Ishikawa (cell line): Measurements from ENCODE around the gene GNPDA2.

ENCODE experiments used
- CEBPB ChIP-seq: IDR thresholded peaks from 2 replicates; pipeline ENCODE4 v1.6.1; 2012
- CREB1 ChIP-seq: IDR thresholded peaks from 2 replicates; pipeline ENCODE4 v1.6.1; 2012; ENCODE audit warnings: low read depth
- EGR1 ChIP-seq: IDR thresholded peaks from 2 replicates; pipeline ENCODE4 v1.6.1; 2012
- EP300 ChIP-seq: IDR thresholded peaks from 2 replicates; pipeline ENCODE4 v1.6.1; 2012; ENCODE audit warnings: borderline replicate concordance
- FOXM1 ChIP-seq: IDR thresholded peaks from 2 replicates; pipeline ENCODE4 v1.6.1; 2012; ENCODE audit warnings: low read depth, borderline replicate concordance
- NFIC ChIP-seq: IDR thresholded peaks from 2 replicates; pipeline ENCODE4 v1.6.1; 2012
- RAD21 ChIP-seq: IDR thresholded peaks from 2 replicates; pipeline ENCODE4 v1.6.1; 2012; ENCODE audit warnings: low read depth
- TAF1 ChIP-seq: IDR thresholded peaks from 2 replicates; pipeline ENCODE4 v1.6.1; 2012; ENCODE audit warnings: low read depth, mild to moderate bottlenecking
- TCF12 ChIP-seq: IDR thresholded peaks from 2 replicates; pipeline ENCODE4 v1.6.1; 2012; ENCODE audit warnings: low read depth
- TEAD4 ChIP-seq: IDR thresholded peaks from 2 replicates; pipeline ENCODE4 v1.6.1; 2012
- YY1 ChIP-seq: IDR thresholded peaks from 2 replicates; pipeline ENCODE4 v1.6.1; 2012; ENCODE audit warnings: low read depth
- ZBTB7A ChIP-seq: IDR thresholded peaks from 2 replicates; pipeline ENCODE4 v1.6.1; 2012; ENCODE audit warnings: low read depth
- TF ChIP-seq, protein P1 (sequence below): IDR thresholded peaks from 2 replicates; pipeline ENCODE4 v1.6.1; 2012
- TF ChIP-seq, protein P2 (sequence below): IDR thresholded peaks from 2 replicates; pipeline ENCODE4 v1.6.1; 2012
- TF ChIP-seq, protein P3 (sequence below): IDR thresholded peaks from 2 replicates; pipeline ENCODE4 v1.6.1; 2012; ENCODE audit warnings: low read depth, mild to moderate bottlenecking

The GNPDA2 gene

DNA sequence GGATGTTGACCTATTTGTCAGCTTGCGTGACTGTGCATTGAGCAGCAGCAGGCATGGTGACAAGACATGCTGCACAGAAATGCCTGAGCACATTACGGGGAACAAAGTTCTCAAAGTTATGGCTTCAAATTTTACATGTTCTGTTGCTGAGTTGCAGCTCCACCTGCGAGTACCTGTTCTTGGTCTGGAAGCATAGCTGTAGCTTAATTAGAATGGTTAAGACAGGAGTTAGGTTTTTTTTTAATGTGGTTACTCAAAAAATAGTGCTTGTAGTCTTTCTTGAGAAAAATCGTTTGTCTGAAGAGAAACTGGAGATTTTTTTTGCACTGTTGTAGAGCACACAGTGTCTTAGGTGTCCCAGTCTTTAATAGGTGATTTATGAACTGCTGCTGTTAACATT, 38.8 kb upstream of the GNPDA2 start:
- TF ChIP-seq NFIC (no peak), TEAD4 (no peak), CEBPB (no peak), TAF1 (no peak), ZBTB7A (no peak), FOXM1 (no peak), TCF12 (no peak), EP300 (no peak), RAD21 (no peak), YY1 (no peak), CREB1 (no peak), EGR1 (no peak)
- TF ChIP-seq, protein P1, sequence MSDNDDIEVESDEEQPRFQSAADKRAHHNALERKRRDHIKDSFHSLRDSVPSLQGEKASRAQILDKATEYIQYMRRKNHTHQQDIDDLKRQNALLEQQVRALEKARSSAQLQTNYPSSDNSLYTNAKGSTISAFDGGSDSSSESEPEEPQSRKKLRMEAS: no peak
- TF ChIP-seq, protein P2, sequence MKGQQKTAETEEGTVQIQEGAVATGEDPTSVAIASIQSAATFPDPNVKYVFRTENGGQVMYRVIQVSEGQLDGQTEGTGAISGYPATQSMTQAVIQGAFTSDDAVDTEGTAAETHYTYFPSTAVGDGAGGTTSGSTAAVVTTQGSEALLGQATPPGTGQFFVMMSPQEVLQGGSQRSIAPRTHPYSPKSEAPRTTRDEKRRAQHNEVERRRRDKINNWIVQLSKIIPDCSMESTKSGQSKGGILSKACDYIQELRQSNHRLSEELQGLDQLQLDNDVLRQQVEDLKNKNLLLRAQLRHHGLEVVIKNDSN: no peak
- TF ChIP-seq, protein P3, sequence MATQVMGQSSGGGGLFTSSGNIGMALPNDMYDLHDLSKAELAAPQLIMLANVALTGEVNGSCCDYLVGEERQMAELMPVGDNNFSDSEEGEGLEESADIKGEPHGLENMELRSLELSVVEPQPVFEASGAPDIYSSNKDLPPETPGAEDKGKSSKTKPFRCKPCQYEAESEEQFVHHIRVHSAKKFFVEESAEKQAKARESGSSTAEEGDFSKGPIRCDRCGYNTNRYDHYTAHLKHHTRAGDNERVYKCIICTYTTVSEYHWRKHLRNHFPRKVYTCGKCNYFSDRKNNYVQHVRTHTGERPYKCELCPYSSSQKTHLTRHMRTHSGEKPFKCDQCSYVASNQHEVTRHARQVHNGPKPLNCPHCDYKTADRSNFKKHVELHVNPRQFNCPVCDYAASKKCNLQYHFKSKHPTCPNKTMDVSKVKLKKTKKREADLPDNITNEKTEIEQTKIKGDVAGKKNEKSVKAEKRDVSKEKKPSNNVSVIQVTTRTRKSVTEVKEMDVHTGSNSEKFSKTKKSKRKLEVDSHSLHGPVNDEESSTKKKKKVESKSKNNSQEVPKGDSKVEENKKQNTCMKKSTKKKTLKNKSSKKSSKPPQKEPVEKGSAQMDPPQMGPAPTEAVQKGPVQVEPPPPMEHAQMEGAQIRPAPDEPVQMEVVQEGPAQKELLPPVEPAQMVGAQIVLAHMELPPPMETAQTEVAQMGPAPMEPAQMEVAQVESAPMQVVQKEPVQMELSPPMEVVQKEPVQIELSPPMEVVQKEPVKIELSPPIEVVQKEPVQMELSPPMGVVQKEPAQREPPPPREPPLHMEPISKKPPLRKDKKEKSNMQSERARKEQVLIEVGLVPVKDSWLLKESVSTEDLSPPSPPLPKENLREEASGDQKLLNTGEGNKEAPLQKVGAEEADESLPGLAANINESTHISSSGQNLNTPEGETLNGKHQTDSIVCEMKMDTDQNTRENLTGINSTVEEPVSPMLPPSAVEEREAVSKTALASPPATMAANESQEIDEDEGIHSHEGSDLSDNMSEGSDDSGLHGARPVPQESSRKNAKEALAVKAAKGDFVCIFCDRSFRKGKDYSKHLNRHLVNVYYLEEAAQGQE: no peak

DNA sequence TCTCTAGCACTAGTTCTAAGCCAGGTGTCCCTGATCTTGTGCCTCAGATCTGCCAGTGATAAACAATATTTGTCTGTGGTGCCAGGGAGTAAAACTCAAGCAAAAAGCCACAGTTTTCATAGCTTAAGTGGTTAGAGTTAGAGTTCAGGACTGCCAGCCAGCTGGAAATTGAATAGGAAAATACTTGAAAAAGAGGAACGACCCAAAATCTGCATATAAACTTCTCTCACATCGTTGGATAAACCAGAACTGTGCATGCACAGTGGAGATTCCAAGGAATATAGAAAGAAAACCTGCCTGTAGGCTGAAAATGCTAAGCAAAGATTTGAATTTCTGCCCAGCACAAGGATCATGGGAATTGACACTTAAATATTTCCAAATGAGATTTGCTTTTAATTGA, 35.0 kb upstream of the GNPDA2 start:
- TF ChIP-seq, protein P2: no peak
- no peak for TF ChIP-seq CREB1
- TF ChIP-seq EGR1: no peak
- no peak for TF ChIP-seq TCF12
- TF ChIP-seq, protein P3: no peak
- no peak for TF ChIP-seq EP300
- no peak for TF ChIP-seq TEAD4
- TF ChIP-seq TAF1: no peak
- no peak for TF ChIP-seq ZBTB7A
- TF ChIP-seq, protein P1: no peak
- no peak for TF ChIP-seq FOXM1
- TF ChIP-seq YY1: no peak
- no peak for TF ChIP-seq RAD21
- no peak for TF ChIP-seq NFIC
- TF ChIP-seq CEBPB: no peak

DNA sequence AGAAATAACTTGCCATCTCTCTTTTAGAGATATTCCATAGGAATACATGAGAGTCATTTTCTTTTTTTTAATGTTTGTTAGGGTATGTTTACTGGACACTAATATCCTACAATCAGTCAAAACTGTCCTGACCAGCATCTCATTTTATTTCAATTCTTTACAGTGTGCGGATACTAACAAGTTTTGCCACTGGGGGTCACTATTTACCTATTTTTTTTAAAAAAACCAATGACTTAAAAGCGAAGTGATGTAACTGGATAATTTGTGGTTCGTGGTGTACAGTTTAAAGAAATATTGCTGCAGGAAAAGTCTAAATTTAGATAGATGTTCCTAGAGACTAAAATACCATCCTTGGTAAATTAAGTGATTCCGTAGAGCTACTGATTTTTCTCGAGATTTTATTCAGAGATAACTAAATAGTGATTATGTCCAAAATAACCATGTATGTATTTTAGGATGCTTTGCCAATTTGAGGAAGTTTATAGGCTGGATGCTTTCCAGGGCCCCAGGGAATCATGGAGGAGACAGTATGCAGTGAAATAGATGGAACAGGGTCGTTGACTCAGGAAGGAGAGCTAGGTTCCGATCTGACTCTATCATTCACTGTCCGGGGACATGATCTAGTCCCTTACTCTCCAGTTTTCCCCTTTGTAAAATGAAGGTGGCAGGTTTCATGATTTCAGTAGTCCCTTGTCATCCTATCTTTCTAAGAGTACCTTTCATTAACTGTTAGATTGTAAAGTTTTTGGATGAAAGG, 34.0 kb upstream of the GNPDA2 start:
- TF ChIP-seq CREB1: no peak
- TF ChIP-seq YY1: no peak
- TF ChIP-seq RAD21: peak; percentile 47

DNA sequence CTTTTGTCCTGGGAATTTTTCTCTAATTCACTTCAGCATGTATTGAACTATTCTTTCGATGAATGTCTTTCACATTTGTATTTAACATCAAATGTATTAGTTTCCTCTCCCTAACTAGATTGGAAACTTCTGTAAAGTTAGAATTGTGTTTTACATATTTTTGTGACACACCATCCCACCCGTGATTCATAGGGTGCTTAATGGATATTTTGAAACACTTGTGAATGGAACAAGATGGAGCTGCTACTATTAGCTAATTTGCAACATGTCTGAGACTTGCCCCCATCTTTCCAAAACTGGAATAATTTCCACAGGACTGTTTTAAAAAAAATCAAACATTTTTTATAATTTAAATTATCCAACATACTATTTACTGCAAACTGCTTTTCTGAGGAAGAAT, 30.2 kb upstream of the GNPDA2 start:
- TF ChIP-seq EGR1: no peak
- TF ChIP-seq YY1: no peak
- no peak for TF ChIP-seq CREB1
- TF ChIP-seq NFIC: no peak
- TF ChIP-seq ZBTB7A: no peak
- no peak for TF ChIP-seq EP300
- TF ChIP-seq, protein P2: no peak
- TF ChIP-seq TCF12: no peak
- TF ChIP-seq, protein P1: no peak
- TF ChIP-seq FOXM1: no peak
- TF ChIP-seq TEAD4: no peak
- no peak for TF ChIP-seq CEBPB
- TF ChIP-seq RAD21: no peak
- no peak for TF ChIP-seq TAF1
- TF ChIP-seq, protein P3: no peak
